GM12878 (cell line): ENCODE results near the gene DENR. TPM values are rescaled to one million over a fixed set of nuclear protein-coding genes. Genes with fewer than 3 reads are reported as not detected.
A peak's percentile ranks its signal among the peaks of the same experiment; 100 is the strongest.
"Not testable (repeated sequence)": the region's sequence is repeated elsewhere in the genome, so short reads cannot be mapped to it uniquely, and the experiment has no call there.

Source experiments
- ATAC-seq: fragments of 200-7000 bp; cut with Tn5 transposase; 3 replicates; pipeline ENCODE4 v1.9.1; 2020; ENCODE audit warnings: mild to moderate bottlenecking, moderate library complexity
- BruUV-seq: library from RNA; stranded (reverse); fragments of 400-500 nt; replicated peaks from 2 replicates; lab custom pipeline; 2021; lab: Mats Ljungman, UMichigan
- CTCF ChIA-PET: fragments of 300-600 bp; sonication (Branson Sonifier 250); formaldehyde crosslinking; extraction: SDS; loops from one replicate; lab custom pipeline; 2021; ENCODE audit warnings: inconsistent platforms; lab: Yijun Ruan, JAX
- POLR2A ChIA-PET: fragments of 350-600 bp; formaldehyde crosslinking; extraction: SDS; loops from one replicate; lab custom pipeline; 2021; ENCODE audit warnings: inconsistent platforms; lab: Charles Lee
- RAD21 ChIA-PET: fragments of 300-600 bp; sonication (Branson Sonifier 250); formaldehyde crosslinking; loops from one replicate; lab custom pipeline; 2023; ENCODE audit warnings: antibody characterized with exemption; ENCODE audit not compliant: unreplicated experiment; lab: Charles Lee
- SMC1A ChIA-PET: fragments of 300-600 bp; sonication (Branson Sonifier 250); formaldehyde crosslinking; loops from one replicate; lab custom pipeline; 2023; ENCODE audit not compliant: unreplicated experiment, uncharacterized antibody; lab: Charles Lee
- DNase-seq: peaks from one replicate; pipeline ENCODE4 v3.0.0-alpha.2; 2011; ENCODE audit warnings: low read depth, low spot score
- FAIRE-seq: peaks from 3 replicates; lab custom pipeline; 2011; peaks lifted over from hg19 to GRCh38; lab: Jason Lieb, UNC
- H2AFZ ChIP-seq: 2 replicates; pipeline ENCODE4 v1.6.0; 2011; ENCODE audit warnings: low read depth, low read length, control low read depth; ENCODE audit not compliant: control insufficient read depth
- H3K27ac ChIP-seq: 2 replicates; pipeline ENCODE4 v1.5.1; 2011; ENCODE audit warnings: control low read depth; ENCODE audit not compliant: control insufficient read depth, insufficient read depth
- H3K27me3 ChIP-seq, 2 experiments: replicated peaks in 1 of 2; 2 replicates each; pipeline versions ENCODE4 v1.6.0 to v1.6.1; 2011; ENCODE audit warnings: low read length in 1 of 2; ENCODE audit not compliant: control insufficient read depth in 2 of 2, insufficient read depth in 2 of 2
- H3K36me3 ChIP-seq, 2 experiments: 2 replicates each; pipeline ENCODE4 v1.5.1; 2011; ENCODE audit warnings: low read length in 1 of 2; ENCODE audit not compliant: control insufficient read depth in 2 of 2, insufficient read depth in 2 of 2
- H3K4me1 ChIP-seq: 2 replicates; pipeline ENCODE4 v1.6.1; 2011; ENCODE audit warnings: mild to moderate bottlenecking, low read length, moderate library complexity, mixed read lengths; ENCODE audit not compliant: control insufficient read depth, insufficient read depth
- H3K4me2 ChIP-seq: 2 replicates; pipeline ENCODE4 v1.6.0; 2011; ENCODE audit warnings: control low read depth; ENCODE audit not compliant: control insufficient read depth, insufficient read depth
- H3K4me3 ChIP-seq: fragments of 200-600 bp; sonication (generic); 2 replicates; pipeline ENCODE4 v1.5.1; 2016
- H3K79me2 ChIP-seq: 2 replicates; pipeline ENCODE4 v1.6.0; 2011; ENCODE audit warnings: low read length; ENCODE audit not compliant: control insufficient read depth, insufficient read depth
- H3K9ac ChIP-seq: 2 replicates; pipeline ENCODE4 v1.8.0; 2011; ENCODE audit warnings: low read length, control low read depth, mixed read lengths; ENCODE audit not compliant: control insufficient read depth, insufficient read depth
- H3K9me3 ChIP-seq: replicated peaks from 3 replicates; pipeline ENCODE4 v1.5.1; 2011; ENCODE audit warnings: mild to moderate bottlenecking, low read length; ENCODE audit not compliant: control insufficient read depth, insufficient read depth
- H4K20me1 ChIP-seq: 2 replicates; pipeline ENCODE4 v1.6.0; 2011; ENCODE audit not compliant: control insufficient read depth, insufficient read depth
- GABPA ChIP-seq: IDR thresholded peaks from 2 replicates; pipeline ENCODE4 v1.6.1; 2014; ENCODE audit warnings: antibody characterized with exemption, low read depth, mild to moderate bottlenecking, inconsistent platforms
- NFYB ChIP-seq: IDR thresholded peaks from 2 replicates; pipeline ENCODE4 v1.6.1; 2011; ENCODE audit warnings: low read depth, mild to moderate bottlenecking, low read length, improper control_type of control experiment, moderate library complexity; ENCODE audit not compliant: insufficient read depth
- SMARCA5 ChIP-seq: fragments of 450-650 bp; IDR thresholded peaks from 2 replicates; pipeline ENCODE4 v1.6.1; 2017; ENCODE audit warnings: mild to moderate bottlenecking
- TCF7 ChIP-seq: IDR thresholded peaks from 2 replicates; pipeline ENCODE4 v1.6.1; 2014; ENCODE audit warnings: antibody characterized with exemption, borderline replicate concordance
- YY1 ChIP-seq: IDR thresholded peaks from 2 replicates; pipeline ENCODE4 v1.6.1; 2011; ENCODE audit warnings: low read depth, mild to moderate bottlenecking, low read length
- WGBS: methylation state at CpG from one replicate; pipeline ENCODE4 v1.1.6; 2016; ENCODE audit warnings: low lambda C conversion rate; ENCODE audit not compliant: insufficient replicate concordance, insufficient coverage; ENCODE audit errors: missing lambda C conversion rate; 5-methylcytosine and 5-hydroxymethylcytosine counted together
- in situ Hi-C: fragments of 300-500 bp; cut with MboI; formaldehyde crosslinking; loops from 9 replicates; pipeline ENCODE4 v1.14.3; 2018; ENCODE audit warnings: mixed read lengths
- intact Hi-C: fragments of 100-400 bp; cut with micrococcal nuclease; formaldehyde crosslinking; loops from one replicate; pipeline ENCODE4 v1.14.2; 2022; ENCODE audit not compliant: unreplicated experiment
- polyA plus RNA-seq, 11 experiments: library from polyadenylated mRNA; depleted of rRNA in 4 of 11; unstranded in 6 of 11; stranded (reverse) in 5 of 11; fragments of >200 nt; fragmentation: Nextera tagmentation in 4 of 11; fragmentation: Illumina TruSeq in 1 of 11; extraction: Ambion mirVana in 4 of 11; extraction: Trizol in 1 of 11; gene quantifications; 1 replicate in 1 of 11; 2 replicates in 10 of 11; pipeline versions ENCODE4 v1.2.1 to v1.2.3, GENCODE V29; 2011 to 2016; ENCODE audit warnings: inconsistent platforms in 2 of 11, missing spikeins in 2 of 11, low read depth in 1 of 11
- total RNA-seq, 4 experiments: library from RNA; depleted of rRNA in 3 of 4; stranded (reverse); fragments of >200 nt in 3 of 4; fragmentation: Illumina TruSeq in 1 of 4; extraction: Trizol in 1 of 4; gene quantifications; 2 replicates each; pipeline versions ENCODE4 v1.2.1 to v1.2.3, GENCODE V29; 2013 to 2021
- TF ChIP-seq, protein P1 (sequence below): fragments of 450-650 bp; IDR thresholded peaks from 2 replicates; pipeline ENCODE4 v1.6.1; 2017; ENCODE audit warnings: mild to moderate bottlenecking, low read depth, inconsistent platforms; ENCODE audit not compliant: poor library complexity, severe bottlenecking
- TF ChIP-seq, protein P2 (sequence below): IDR thresholded peaks from 2 replicates; pipeline ENCODE4 v1.6.1; 2012; ENCODE audit warnings: mild to moderate bottlenecking, low read depth, low read length
- TF ChIP-seq, protein P3 (sequence below): IDR thresholded peaks from 2 replicates; pipeline ENCODE4 v1.6.1; 2011; ENCODE audit warnings: borderline replicate concordance, low read depth, mild to moderate bottlenecking, moderate library complexity, mixed read lengths, low read length; ENCODE audit not compliant: insufficient read depth; ENCODE audit errors: extremely low read length

DENR gene
- total and polyA plus RNA-seq, 10 of the 15 experiments (the other 5 are each of a cell fraction or from before 2014, with no cell fraction given): 29.4 to 97.7 (median 58.3) TPM

DNA sequence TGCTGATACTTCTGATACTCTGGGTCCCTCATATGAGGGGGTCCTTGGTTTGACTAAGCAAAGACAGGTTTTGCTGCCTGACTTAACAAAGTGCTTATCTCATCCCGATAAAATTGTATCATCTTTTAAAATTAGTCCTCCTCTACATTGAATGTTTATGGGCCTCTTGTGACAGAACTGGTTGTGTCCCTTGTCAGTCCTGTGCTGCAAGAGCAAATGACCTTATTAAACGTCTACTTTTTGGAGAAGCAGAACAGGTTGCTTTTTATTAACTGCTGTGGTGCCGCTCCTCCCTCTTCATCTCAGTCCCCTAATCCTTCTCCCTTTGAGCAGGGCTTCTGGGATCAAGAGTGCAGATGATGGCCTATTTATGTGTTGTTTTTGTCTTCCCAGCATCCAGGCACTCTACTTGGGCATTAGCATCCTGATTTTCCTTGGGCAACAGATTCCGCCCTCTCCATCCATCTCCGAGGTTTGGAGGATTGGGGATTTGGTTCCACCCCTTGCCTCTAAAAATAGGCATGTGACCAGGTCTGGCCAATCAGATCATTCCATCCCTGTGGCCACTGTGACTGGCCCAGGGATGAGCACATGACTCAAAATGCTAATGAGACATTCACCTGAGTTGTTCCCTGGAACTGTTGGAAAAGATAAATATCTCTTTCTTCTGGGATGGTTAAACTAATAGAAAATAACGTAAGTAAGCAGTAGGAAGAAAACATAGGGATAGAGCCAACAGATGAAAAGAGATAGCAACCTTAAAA, 2.9 kb upstream of the DENR start (continued):
- TF ChIP-seq TCF7 (no peak), YY1 (no peak), NFYB (0 out of 2 replicates have a peak, but pooled peaks have one; percentile 11), GABPA (no peak), SMARCA5 (no peak)
- TF ChIP-seq, protein P1, sequence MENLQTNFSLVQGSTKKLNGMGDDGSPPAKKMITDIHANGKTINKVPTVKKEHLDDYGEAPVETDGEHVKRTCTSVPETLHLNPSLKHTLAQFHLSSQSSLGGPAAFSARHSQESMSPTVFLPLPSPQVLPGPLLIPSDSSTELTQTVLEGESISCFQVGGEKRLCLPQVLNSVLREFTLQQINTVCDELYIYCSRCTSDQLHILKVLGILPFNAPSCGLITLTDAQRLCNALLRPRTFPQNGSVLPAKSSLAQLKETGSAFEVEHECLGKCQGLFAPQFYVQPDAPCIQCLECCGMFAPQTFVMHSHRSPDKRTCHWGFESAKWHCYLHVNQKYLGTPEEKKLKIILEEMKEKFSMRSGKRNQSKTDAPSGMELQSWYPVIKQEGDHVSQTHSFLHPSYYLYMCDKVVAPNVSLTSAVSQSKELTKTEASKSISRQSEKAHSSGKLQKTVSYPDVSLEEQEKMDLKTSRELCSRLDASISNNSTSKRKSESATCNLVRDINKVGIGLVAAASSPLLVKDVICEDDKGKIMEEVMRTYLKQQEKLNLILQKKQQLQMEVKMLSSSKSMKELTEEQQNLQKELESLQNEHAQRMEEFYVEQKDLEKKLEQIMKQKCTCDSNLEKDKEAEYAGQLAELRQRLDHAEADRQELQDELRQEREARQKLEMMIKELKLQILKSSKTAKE: no peak
- TF ChIP-seq, protein P2, sequence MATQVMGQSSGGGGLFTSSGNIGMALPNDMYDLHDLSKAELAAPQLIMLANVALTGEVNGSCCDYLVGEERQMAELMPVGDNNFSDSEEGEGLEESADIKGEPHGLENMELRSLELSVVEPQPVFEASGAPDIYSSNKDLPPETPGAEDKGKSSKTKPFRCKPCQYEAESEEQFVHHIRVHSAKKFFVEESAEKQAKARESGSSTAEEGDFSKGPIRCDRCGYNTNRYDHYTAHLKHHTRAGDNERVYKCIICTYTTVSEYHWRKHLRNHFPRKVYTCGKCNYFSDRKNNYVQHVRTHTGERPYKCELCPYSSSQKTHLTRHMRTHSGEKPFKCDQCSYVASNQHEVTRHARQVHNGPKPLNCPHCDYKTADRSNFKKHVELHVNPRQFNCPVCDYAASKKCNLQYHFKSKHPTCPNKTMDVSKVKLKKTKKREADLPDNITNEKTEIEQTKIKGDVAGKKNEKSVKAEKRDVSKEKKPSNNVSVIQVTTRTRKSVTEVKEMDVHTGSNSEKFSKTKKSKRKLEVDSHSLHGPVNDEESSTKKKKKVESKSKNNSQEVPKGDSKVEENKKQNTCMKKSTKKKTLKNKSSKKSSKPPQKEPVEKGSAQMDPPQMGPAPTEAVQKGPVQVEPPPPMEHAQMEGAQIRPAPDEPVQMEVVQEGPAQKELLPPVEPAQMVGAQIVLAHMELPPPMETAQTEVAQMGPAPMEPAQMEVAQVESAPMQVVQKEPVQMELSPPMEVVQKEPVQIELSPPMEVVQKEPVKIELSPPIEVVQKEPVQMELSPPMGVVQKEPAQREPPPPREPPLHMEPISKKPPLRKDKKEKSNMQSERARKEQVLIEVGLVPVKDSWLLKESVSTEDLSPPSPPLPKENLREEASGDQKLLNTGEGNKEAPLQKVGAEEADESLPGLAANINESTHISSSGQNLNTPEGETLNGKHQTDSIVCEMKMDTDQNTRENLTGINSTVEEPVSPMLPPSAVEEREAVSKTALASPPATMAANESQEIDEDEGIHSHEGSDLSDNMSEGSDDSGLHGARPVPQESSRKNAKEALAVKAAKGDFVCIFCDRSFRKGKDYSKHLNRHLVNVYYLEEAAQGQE: no peak
- TF ChIP-seq, protein P3, sequence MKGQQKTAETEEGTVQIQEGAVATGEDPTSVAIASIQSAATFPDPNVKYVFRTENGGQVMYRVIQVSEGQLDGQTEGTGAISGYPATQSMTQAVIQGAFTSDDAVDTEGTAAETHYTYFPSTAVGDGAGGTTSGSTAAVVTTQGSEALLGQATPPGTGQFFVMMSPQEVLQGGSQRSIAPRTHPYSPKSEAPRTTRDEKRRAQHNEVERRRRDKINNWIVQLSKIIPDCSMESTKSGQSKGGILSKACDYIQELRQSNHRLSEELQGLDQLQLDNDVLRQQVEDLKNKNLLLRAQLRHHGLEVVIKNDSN: peak; percentile 41

DNA sequence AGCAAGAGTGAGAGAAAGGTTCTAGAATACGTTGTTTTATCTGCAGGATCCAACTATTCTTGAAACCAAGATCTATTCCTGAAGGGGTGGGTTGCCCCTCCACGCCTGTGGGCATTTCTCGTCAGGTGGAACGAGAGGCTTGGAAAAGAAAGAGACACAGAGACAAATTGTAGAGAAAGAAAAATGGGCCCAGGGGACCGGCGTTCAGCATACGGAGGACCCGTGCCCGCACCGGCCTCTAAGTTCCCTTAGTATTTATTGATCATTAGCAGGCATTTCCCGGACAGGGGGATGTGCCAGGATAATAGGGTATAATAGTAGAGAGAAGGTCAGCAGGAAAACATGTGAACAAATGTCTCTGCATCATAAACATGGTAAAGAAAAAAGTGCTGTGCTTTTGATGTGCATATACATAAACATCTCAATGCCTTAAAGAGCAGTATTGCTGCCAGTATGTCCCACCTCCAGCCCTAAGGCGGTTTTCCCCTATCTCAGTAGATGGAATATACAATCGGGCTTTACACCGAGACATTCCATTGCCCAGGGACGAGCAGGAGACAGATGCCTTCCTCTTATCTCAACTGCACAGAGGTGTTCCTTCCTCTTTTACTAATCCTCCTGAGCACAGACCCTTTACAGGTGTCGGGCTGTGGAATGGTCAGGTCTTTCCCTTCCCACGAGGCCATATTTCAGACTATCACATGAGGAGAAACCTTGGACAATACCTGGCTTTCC, 1.7 kb upstream of the DENR start:
- H3K36me3 ChIP-seq, CTCF ChIA-PET, H3K9ac ChIP-seq, H3K27ac ChIP-seq, SMC1A ChIA-PET, H3K4me3 ChIP-seq, POLR2A ChIA-PET, H3K9me3 ChIP-seq, ATAC-seq, H4K20me1 ChIP-seq, H3K4me1 ChIP-seq, DNase-seq, FAIRE-seq, H3K27me3 ChIP-seq, RAD21 ChIA-PET, BruUV-seq: not testable (repeated sequence)
- H3K79me2 ChIP-seq: peaks cover 24% of the 10 kb centered on the region
- H3K4me2 ChIP-seq: peak overlapping the region; percentile 18; the same call in 1 of the 2 replicates
- intact Hi-C loops: loop anchor here (2.0 to 5.0 kb wide), 3 partner anchors 30 to 349 kb away; no protein-coding TSS in a partner anchor
- in situ Hi-C loops: loop anchor here (5.0 kb wide), 1 partner anchor 114 kb away; no protein-coding TSS in a partner anchor
- WGBS: 79% methylated on average over 17 of the region's 17 CpGs
- H2AFZ ChIP-seq: peak overlapping the region; percentile 45
